ENCODE measurements around the gene ARL14.

ARL14 gene

GRCh38 chr3:160676547-160677303 is at the start of gene ARL14:
Gene ARL14, plus strand, starts transcription at chr3:160677160. Its CDS starts 187 bp downstream, at chr3:160677347.
- no peak within 1 kb of the TSS for H2AFZ ChIP-seq (ENCODE audit: low read length)
- H3K79me2 ChIP-seq (ENCODE audit: low read length) = no peaks in the 10 kb centered on the region
- no peak within 1 kb of the TSS for H3K4me2 ChIP-seq (ENCODE audit: low read depth, low read length)

GRCh38 chr3:160629491-160629890 is 47.5 kb upstream of the ARL14 start:
- H3K4me2 ChIP-seq (ENCODE audit: low read depth, low read length) = no peak overlapping the region
- H3K9ac ChIP-seq (ENCODE audit: low read length) = no peak overlapping the region
- no peak overlapping the region for H2AFZ ChIP-seq (ENCODE audit: low read length)
- no peak for DNase-seq
- H3K4me1 ChIP-seq (ENCODE audit: low read length) = no peaks in the 10 kb centered on the region
- no peaks in the 10 kb centered on the region for H3F3A ChIP-seq (ENCODE audit: insufficient read depth, low read length)
- H3K36me3 ChIP-seq (replicated peaks; ENCODE audit: insufficient read depth, low read length) = no peaks in the 10 kb centered on the region
- no peaks in the 10 kb centered on the region for H4K20me1 ChIP-seq (ENCODE audit: insufficient read depth, low read length)
- no peaks in the 10 kb centered on the region for H3K9me2 ChIP-seq (replicated peaks; ENCODE audit: insufficient read depth, low read length)
- no peaks in the 10 kb centered on the region for H3K79me2 ChIP-seq (ENCODE audit: low read length)
- H3K27me3 ChIP-seq (replicated peaks; ENCODE audit: insufficient read depth, low read length) = no peaks in the 10 kb centered on the region
- no peak overlapping the region for H3K4me3 ChIP-seq (ENCODE audit: low read length)
- H3K27ac ChIP-seq (ENCODE audit: low read length) = no peak overlapping the region
- no peaks in the 10 kb centered on the region for H3K9me3 ChIP-seq (replicated peaks; ENCODE audit: insufficient read depth, low read length)
- TF ChIP-seq EZH2phosphoT487 (IDR thresholded peaks at IDR 0.05; ENCODE audit: low read length) (no peak), CTCF (IDR thresholded peaks at IDR 0.05; ENCODE audit: low read length) (no peak), EZH2 (optimal IDR thresholded peaks at IDR 0.05; ENCODE audit: low read depth, low read length) (no peak)

More at GRCh38 chr3:160676547-160677303, at the start of gene ARL14:
- no peaks in the 10 kb centered on the region for H3K4me1 ChIP-seq (ENCODE audit: low read length)
- no peaks in the 10 kb centered on the region for H3K27me3 ChIP-seq (replicated peaks; ENCODE audit: insufficient read depth, low read length)
- H3K9me3 ChIP-seq (replicated peaks; ENCODE audit: insufficient read depth, low read length) = no peaks in the 10 kb centered on the region
- H4K20me1 ChIP-seq (ENCODE audit: insufficient read depth, low read length) = no peaks in the 10 kb centered on the region
- no peak for TF ChIP-seq EZH2phosphoT487 (IDR thresholded peaks at IDR 0.05; ENCODE audit: low read length)
- TF ChIP-seq CTCF (IDR thresholded peaks at IDR 0.05; ENCODE audit: low read length) = no peak
- TF ChIP-seq EZH2 (optimal IDR thresholded peaks at IDR 0.05; ENCODE audit: low read depth, low read length) = no peak
- H3K9ac ChIP-seq (ENCODE audit: low read length) = no peak within 1 kb of the TSS
- DNase-seq = no peak
- no peaks in the 10 kb centered on the region for H3K9me2 ChIP-seq (replicated peaks; ENCODE audit: insufficient read depth, low read length)
- no peak within 1 kb of the TSS for H3K4me3 ChIP-seq (ENCODE audit: low read length)
- H3F3A ChIP-seq (ENCODE audit: insufficient read depth, low read length) = no peaks in the 10 kb centered on the region
- H3K27ac ChIP-seq (ENCODE audit: low read length) = no peak within 1 kb of the TSS
- no peaks in the 10 kb centered on the region for H3K36me3 ChIP-seq (replicated peaks; ENCODE audit: insufficient read depth, low read length)

- no peak overlapping the region for H3K27ac ChIP-seq (ENCODE audit: low read length)
- H4K20me1 ChIP-seq (ENCODE audit: insufficient read depth, low read length) = no peaks in the 10 kb centered on the region
- no peaks in the 10 kb centered on the region for H3K27me3 ChIP-seq (replicated peaks; ENCODE audit: insufficient read depth, low read length)
- no peaks in the 10 kb centered on the region for H3K9me3 ChIP-seq (replicated peaks; ENCODE audit: insufficient read depth, low read length)
- TF ChIP-seq CTCF (IDR thresholded peaks at IDR 0.05; ENCODE audit: low read length) (no peak), EZH2phosphoT487 (IDR thresholded peaks at IDR 0.05; ENCODE audit: low read length) (no peak), EZH2 (optimal IDR thresholded peaks at IDR 0.05; ENCODE audit: low read depth, low read length) (no peak)
- H3K4me1 ChIP-seq (ENCODE audit: low read length) = no peaks in the 10 kb centered on the region
- no peak overlapping the region for H3K4me3 ChIP-seq (ENCODE audit: low read length)
- H3K36me3 ChIP-seq (replicated peaks; ENCODE audit: insufficient read depth, low read length) = no peaks in the 10 kb centered on the region
- no peak for DNase-seq
- H3K9me2 ChIP-seq (replicated peaks; ENCODE audit: insufficient read depth, low read length) = no peaks in the 10 kb centered on the region
- H3K79me2 ChIP-seq (ENCODE audit: low read length) = no peaks in the 10 kb centered on the region
- no peaks in the 10 kb centered on the region for H3F3A ChIP-seq (ENCODE audit: insufficient read depth, low read length)
- H2AFZ ChIP-seq (ENCODE audit: low read length) = no peak overlapping the region
- no peak overlapping the region for H3K9ac ChIP-seq (ENCODE audit: low read length)
- H3K4me2 ChIP-seq (ENCODE audit: low read depth, low read length) = no peak overlapping the region
Observed at GRCh38 chr3:160633361-160634083, 43.4 kb upstream of the ARL14 start.
